ENCODE results near the gene CGB1.
"Not testable (repeated sequence)": the region's sequence is repeated elsewhere in the genome, so short reads cannot be mapped to it uniquely, and the experiment has no call there.

CGB1 gene

GRCh38 chr19:49058562-49058961, 21.9 kb upstream of the CGB1 start:
- no peak for DNase-seq (ENCODE audit: low read depth in 2 of 2)

GRCh38 chr19:49057636-49058234, 21.0 kb upstream of the CGB1 start, which contains the start of gene CGB7:
CGB7 (minus strand) TSS chr19:49057749; CDS start chr19:49055375, 2,374 bp downstream.
- DNase-seq (ENCODE audit: low read depth in 2 of 2): no peak

GRCh38 chr19:49056902-49057596, 20.4 kb upstream of the CGB1 start:
- not testable (repeated sequence) for DNase-seq (ENCODE audit: low read depth in 2 of 2)

GRCh38 chr19:49056101-49056901, 19.6 kb upstream of the CGB1 start:
- DNase-seq (ENCODE audit: low read depth in 2 of 2): no peak

- not testable (repeated sequence) for DNase-seq (ENCODE audit: low read depth in 2 of 2)
Measured at GRCh38 chr19:49050376-49051033, 13.8 kb upstream of the CGB1 start.

- not testable (repeated sequence) for DNase-seq (ENCODE audit: low read depth in 2 of 2)
Measured at GRCh38 chr19:49049834-49050233, 13.1 kb upstream of the CGB1 start.

GRCh38 chr19:49049011-49049410, 12.3 kb upstream of the CGB1 start, which contains the start of gene CGB8:
CGB8 (minus strand) TSS chr19:49049111; CDS start chr19:49048739, 372 bp downstream.
- not testable (repeated sequence) for DNase-seq (ENCODE audit: low read depth in 2 of 2)

GRCh38 chr19:49043548-49043947, 6.9 kb upstream of the CGB1 start, which contains the start of gene CGB5:
CGB5 (plus strand) TSS chr19:49043848; CDS start chr19:49044210, 362 bp downstream.
- DNase-seq (ENCODE audit: low read depth in 2 of 2): not testable (repeated sequence)

GRCh38 chr19:49042666-49043065, 6.0 kb upstream of the CGB1 start:
- not testable (repeated sequence) for DNase-seq (ENCODE audit: low read depth in 2 of 2)

- no peak for DNase-seq (ENCODE audit: low read depth in 2 of 2)
Measured at GRCh38 chr19:49042177-49042576, 5.5 kb upstream of the CGB1 start.

- not testable (repeated sequence) for DNase-seq (ENCODE audit: low read depth in 2 of 2)
Measured at GRCh38 chr19:49039736-49040135, 3.0 kb upstream of the CGB1 start.

GRCh38 chr19:49038557-49039276, 2.0 kb upstream of the CGB1 start:
- DNase-seq (ENCODE audit: low read depth in 2 of 2): not testable (repeated sequence)

GRCh38 chr19:49038111-49038510, 1.4 kb upstream of the CGB1 start:
- not testable (repeated sequence) for DNase-seq (ENCODE audit: low read depth in 2 of 2)

GRCh38 chr19:49031642-49032301, 4.9 kb downstream of the CGB1 start, which contains the start of gene CGB2:
CGB2 (plus strand) TSS chr19:49031890; CDS start chr19:49032096, 206 bp downstream.
- DNase-seq (ENCODE audit: low read depth in 2 of 2): not testable (repeated sequence)

- DNase-seq (ENCODE audit: low read depth in 2 of 2): not testable (repeated sequence)
Measured at GRCh38 chr19:49030323-49030722, 6.4 kb downstream of the CGB1 start.

- DNase-seq (ENCODE audit: low read depth in 2 of 2): not testable (repeated sequence)
Measured at GRCh38 chr19:49029749-49030148, 6.9 kb downstream of the CGB1 start.

GRCh38 chr19:49028686-49029085, 8.0 kb downstream of the CGB1 start:
- not testable (repeated sequence) for DNase-seq (ENCODE audit: low read depth in 2 of 2)

GRCh38 chr19:49025599-49025998, 11.1 kb downstream of the CGB1 start:
- not testable (repeated sequence) for DNase-seq (ENCODE audit: low read depth in 2 of 2)

- DNase-seq (ENCODE audit: low read depth in 2 of 2): not testable (repeated sequence)
Measured at GRCh38 chr19:49025088-49025487, 11.6 kb downstream of the CGB1 start.

- not testable (repeated sequence) for DNase-seq (ENCODE audit: low read depth in 2 of 2)
Measured at GRCh38 chr19:49024233-49024632, 12.5 kb downstream of the CGB1 start, which contains the start of gene CGB3. CGB3 (minus strand) TSS chr19:49024333; CDS start chr19:49023971, 362 bp downstream.

Data from fibroblast of skin of left quadriceps (primary cell).